Measurements from ENCODE around the gene PRH1.
A peak's percentile ranks its signal among the peaks of the same experiment; 100 is the strongest.

The PRH1 gene

DNA sequence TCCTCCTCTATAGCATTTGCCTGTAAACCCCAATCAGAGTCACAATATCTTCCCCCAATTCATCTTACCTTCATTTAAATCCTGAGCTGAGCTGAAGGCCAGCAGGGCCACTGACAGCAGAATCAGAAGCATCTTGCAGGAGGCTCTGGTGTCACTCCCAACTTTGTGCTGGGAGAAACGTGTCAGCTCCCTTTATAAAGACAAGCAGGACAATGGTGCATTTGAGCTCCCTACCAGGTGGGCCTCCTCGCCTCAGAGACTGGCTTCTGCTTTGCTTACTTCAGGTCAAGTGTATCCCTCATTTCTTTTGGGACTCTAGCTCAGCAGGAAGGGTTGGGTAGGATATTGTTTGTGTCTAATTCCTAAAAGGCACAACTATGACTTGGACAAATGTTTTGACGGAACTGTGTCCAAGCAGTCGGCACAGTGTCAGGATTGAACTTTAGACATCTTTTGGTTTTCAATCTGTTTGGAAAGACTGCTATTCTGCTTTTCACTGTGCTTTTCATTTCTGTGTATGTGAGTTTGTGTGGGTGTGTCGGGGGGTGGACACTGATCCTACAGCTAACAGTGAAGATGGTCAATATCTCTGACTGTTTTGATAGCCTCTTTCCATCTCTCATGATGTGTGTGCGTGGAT, at the start of gene PRH1:
Gene PRH1, minus strand, starts transcription at position 170 of the 640 bp plus-strand sequence. Its CDS starts 38 bp downstream, at position 132.
- DNase-seq: no peak

DNA sequence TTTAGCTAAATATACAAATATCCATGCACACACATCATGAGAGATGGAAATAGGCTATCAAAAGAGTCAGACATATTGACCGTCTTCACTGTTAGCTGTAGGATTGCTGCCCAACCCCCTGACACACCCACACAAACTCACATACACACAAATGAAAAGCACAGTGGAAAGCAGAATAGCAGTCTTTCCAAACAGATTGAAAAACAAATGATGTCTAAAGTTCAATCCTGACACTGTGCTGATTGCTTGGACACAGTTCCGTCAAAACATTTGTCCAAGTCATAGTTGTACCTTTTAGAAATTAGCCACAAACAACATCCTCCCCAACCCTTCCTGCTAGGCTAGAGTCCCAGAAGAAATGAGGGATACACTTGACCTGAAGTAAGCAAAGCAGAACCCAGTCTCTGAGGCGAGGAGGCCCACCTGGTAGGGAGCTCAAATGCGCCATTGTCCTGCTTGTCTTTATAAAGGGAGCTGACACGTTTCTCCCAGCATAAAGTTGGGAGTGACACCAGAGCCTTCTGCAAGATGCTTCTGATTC, 44.8 kb upstream of the PRH1 start, which contains the start of gene PRH2:
Gene PRH2, plus strand, starts transcription at position 491 of the 541 bp plus-strand sequence. Its CDS starts 38 bp downstream, at position 529.
- DNase-seq: no peak

DNA sequence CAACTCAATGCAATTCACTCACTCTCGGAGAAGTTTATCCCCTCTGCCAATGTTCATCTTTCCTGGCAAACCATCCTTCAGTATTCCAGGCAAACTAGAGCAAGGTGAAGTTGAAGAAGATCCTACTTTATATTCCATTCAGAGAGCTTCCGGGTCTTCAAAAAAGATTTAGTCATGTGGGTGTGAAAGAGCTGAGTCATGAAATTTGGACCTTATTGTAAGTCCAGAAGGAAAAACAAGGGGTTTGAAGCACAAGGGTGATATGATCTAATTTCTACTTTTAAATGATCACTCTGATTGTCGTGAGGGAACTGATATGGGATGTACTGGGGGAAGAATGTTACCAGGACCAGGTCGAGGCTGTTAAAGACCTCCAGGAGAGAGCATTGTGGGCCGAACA, 42.2 kb upstream of the PRH1 start:
- DNase-seq: no peak

DNA sequence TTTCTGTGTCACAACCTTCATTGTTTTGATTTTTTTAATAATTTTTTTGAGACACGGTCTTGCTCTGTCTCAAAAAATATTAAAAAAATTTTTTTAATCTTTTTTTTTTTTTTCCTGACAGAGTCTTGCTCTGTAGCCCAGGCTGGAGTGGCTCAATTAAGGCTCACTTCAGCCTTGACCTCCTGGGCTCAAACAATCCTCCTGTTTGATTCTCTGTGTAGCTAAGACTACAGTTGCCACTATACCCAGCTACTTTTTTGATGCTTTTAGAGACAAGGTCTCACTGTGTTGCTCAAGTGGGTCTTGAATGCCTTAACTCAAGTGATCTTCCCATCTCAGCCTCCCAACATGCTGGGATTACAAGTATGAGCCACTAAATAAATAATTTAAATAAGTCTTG, 35.8 kb upstream of the PRH1 start:
- no peak for DNase-seq

DNA sequence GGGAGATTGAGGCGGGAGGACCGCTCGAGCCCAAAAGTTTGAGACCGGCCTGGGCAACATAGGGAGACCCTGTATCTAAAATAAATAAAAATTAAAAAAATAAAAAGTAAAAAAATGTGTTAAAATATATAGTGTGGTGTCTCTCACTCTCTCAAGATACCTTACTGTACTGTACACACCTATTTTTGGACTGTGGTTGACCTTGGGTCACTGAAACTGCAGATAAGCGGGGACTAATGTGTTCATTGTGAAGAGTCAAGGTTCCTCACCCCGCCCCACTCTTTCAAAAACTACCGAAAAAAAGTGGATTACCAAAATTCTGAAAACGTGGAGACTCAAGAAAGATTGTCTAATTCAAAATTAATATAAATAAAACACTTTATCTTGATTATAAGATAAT, 26.3 kb upstream of the PRH1 start:
- no peak for DNase-seq

DNA sequence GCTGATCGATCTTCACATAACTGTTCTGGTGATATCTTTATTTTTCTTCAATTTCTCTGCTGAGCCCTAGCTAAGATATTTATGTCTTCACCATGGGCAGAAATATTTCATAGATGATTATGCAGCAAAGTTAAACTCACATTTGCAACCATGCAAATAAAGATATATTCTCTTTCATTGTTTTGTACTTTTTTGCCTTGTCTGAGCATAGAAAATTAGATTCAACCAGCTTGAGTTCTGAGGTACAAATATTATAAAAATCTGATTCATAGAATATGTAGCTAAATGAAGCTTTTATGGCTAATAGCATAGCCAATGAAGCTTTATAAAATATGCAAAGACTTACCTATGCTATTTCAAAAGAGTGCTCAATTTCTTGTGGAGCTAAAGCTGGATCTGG, 25.4 kb upstream of the PRH1 start, which contains the start of gene TAS2R13:
Gene TAS2R13, minus strand, starts transcription at position 101 of the 400 bp plus-strand sequence. CDS start 264 bp downstream, outside the sequence.
- no peak for DNase-seq

DNA sequence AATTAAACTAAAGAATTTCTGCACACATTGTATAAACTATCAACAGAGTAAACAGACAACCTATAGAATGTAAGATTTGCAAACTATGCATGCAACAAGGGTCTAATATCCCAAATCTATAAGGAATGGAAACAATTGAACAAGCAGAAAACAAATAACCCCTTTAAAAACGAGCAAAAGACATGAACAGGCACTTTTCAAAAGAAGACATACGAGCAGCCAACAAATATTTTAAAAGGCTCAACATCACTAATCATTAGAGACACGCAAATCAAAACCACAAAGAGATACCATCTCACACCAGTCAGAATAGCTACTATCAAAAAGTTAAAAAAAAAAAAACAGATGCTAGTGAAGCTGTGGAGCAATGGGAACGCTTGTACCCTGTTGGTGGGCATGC, 20.6 kb upstream of the PRH1 start:
- no peak for DNase-seq

DNA sequence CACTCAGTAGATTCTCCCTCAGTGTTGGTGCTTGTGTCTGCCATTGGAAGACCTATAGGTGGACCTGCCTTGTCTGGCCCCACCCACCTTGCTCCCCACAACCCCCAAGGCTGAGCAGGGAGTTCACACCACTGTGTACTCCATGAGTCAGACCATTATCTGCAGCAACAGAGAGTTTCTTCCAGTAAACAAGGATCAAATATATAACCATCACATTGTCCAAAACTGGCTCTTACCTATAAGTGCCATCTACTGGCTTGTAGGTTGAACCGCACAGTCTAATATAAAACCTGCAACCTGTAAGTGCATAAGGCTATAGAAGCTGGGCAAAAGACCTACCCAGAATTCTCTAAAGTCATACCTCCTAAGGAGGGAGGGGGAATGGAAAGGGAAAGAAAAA, 17.4 kb upstream of the PRH1 start:
- DNase-seq: no peak

DNA sequence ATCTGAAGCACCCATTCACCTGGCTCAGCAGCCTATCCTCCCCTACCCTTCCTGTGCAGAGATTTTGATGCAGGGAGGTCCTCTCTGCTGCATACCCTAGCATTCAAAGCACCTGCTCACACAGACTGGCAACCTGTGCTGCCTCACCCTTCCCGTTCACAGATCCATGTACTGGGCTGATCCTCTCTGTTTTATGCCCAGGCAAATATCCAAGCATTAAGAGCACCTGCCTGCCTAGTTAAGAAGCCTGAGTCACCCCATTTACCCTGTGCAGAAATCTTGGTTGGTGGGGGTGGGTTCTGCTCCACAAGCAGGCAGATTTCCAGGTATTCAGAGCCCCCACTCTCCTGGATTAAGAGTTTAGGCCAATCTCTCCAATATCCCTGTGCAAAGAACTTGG, 16.9 kb upstream of the PRH1 start:
- DNase-seq: no peak

DNA sequence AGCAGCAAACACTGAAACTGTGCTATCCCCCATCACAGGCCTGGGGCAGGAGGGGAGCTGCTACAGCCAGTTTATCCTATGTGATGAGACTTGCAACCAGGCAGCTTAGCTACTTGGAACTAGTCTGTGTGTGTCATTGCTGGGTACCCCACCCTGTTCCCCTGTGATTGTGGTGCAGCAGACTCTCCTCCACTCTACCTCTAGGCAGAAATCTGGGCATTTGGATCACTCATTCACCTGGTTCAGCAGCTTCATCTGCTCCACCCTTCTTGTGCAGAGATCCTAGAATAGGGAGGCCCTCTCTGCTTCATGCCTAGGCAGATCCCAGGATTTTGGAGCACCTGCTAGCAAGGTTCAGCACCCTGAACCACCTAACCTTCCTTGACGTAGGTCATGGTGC, 16.5 kb upstream of the PRH1 start:
- no peak for DNase-seq

DNA sequence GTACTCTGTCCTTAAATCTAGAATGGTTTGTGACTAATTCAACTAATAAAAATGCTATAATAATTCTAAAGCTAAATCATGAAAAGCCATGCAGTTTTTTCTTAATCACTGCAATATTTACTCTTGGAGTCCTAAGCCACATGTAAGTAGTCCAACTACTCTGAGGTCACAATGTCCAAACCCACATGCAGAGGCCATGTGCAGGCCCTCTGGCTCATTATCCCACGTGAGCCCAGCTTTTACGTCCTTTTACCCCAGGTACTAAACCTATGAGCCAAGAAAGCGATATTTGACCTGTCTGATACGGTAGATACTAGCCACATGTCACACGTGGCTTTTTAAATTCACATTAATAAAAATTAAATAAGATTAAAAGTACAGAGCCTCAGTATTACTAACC, 12.8 kb upstream of the PRH1 start:
- DNase-seq: no peak

DNA sequence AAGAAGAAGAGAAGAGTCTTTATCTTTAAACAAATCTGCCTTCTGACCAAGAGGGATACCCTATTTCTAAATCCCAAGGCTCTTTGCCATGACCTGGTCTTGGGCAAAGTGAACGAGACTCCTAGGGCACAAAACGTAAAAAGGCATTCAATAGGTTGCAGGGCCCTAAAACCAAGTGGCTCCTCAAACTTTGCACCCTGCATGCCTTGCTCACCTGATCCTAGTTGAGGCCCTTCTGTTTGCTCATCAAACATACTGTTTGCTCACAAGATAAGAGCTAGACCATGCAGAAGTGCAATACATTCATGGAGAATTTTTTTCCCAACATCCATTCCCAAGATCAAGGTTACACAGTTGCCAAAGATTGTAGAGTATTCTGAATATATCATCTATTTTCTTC, 7.9 kb upstream of the PRH1 start:
- no peak for DNase-seq

DNA sequence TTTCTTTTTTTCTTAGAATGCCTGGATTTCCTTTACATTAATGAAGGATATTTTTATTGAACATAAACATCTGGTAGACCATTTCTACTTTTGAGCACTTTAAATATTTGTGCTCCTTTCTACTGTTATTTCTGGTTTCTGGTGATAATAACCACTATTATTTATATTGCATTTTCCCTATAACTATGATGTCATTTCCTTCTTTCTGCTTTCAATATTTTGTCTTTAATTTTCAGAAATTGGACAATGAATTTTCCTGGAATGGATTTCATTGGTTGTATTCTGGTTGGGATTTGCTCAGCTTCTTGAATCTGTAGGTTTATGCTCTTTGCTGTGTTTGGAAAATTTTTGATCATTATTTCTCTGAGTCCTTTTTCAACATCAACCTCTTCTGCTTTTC, 5.2 kb upstream of the PRH1 start:
- no peak for DNase-seq

DNA sequence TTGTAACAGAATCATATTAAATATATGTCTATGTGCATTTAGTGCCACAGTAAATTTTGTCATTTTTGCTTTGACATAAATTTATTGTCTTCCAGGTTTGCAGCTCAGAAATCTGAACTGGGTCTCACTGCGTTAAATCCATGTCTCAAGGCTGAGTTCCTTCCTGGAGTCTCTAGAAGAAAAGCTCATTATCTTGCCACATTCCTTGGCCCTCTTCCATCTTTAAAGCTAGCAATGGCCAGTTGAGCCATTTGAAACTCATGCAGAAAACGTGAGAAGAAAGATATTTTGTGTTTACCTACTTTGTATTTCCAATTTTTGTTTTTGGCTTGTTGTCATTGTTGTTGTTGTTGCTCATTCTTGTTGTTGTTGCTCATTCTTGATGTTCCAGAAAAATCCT, 10.7 kb downstream of the PRH1 start:
- no peak for DNase-seq

DNA sequence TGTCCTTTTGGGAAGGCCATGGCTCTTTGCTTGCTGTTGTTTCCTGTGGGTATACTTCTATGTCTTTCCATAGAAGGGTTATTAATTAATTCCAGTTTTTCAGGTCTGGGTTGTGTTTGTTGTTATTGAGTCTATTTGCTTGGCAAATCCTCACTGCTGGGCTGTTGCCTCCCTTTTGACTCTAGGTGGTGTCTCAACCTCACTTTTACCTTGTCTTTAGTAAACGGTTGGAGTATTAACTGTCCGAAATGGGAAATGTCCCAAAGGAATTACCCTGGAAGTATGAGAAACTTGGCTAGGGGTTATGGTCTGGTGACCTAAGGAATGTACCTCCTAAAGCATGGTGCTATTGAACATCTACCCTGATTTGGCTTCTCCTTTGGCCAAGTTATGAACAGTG, 16.7 kb downstream of the PRH1 start:
- DNase-seq: no peak

DNA sequence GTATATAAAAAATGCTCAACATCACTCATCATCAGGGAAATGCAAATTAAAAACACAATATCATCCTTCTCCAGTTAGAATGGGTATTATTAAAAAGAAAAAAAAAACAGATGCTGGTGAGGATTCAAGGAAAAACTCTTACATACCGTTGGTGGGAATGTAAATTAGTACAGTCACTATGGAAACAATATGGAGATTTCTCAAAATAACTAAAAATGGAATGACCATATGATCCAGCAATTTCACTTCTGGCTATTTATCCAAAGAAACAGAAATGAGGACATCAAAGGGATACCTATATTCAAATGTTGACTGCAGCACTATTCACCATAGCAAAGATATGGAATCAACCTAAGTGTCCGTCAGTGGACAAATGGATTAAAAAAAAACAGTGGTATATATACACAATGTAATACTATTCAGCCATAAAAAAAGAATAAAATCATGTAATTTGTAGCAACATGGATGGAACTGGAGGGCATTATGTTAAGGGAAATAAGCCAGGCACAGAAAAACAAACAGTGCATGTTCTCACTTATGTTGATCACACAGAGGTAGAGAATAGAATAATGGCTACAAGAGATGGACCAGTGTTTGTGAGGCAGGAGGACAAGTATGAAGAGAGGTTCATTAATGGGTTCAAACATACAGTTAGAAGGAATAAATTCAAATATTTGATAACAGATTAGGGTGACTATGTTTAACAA, 20.4 kb downstream of the PRH1 start:
- no peak for DNase-seq

DNA sequence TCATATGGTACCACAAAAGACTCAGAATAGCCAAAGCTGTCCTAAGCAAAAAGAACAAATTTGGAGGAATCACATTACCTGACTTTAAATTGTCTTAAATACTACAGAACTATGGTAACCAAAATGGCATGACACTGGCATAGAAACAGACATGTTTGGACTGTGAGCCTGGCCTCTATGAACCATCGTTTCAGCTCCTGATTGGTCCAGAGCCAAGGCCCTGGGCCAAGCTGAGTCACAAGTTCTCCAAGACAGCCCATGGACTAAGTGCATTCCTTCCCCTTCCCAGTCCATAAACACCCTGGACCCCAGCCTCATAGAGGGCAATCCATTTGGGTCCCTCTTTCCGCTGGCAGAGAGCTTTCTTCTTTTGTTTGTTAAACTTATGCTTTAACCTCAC, 22.7 kb downstream of the PRH1 start:
- DNase-seq: no peak

DNA sequence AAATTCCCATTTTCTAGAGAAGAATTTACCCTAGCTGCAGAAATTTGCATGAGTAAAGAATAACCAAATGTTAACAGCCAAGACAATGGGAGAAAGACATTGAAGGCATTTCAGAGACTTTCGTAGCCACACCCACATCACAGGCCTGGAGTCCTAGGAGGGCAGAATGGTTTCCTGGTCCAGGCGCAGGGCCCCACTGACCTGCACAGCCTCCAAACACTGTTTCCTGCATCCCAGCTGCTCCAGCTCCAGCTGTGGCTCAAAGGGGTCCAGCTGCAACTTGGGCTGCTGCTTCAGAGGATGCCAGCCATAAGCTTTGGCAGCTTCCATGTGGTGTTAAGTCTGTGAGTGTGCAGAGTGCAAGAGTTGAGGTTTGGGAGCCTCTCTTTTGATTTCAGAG, 28.2 kb downstream of the PRH1 start:
- no peak for DNase-seq

DNA sequence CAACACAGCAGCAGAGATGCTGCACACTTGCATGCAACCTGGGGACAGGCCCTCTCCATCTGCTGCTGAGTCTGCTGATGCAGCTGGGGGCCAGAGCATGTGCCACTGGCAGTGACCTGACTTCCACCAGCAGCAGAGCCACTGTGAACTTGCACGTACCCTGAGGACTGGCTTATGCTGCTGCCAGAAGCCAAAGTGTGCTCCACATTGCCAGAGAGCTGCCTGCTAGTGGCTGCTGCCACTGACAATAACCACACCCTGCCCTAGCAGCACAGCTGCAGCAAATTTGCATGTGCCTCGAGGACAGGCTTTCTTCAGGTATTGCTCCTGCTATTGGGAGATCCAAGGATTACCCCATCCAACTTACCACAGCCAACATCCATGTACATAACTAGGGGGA, 30.3 kb downstream of the PRH1 start:
- DNase-seq: no peak

DNA sequence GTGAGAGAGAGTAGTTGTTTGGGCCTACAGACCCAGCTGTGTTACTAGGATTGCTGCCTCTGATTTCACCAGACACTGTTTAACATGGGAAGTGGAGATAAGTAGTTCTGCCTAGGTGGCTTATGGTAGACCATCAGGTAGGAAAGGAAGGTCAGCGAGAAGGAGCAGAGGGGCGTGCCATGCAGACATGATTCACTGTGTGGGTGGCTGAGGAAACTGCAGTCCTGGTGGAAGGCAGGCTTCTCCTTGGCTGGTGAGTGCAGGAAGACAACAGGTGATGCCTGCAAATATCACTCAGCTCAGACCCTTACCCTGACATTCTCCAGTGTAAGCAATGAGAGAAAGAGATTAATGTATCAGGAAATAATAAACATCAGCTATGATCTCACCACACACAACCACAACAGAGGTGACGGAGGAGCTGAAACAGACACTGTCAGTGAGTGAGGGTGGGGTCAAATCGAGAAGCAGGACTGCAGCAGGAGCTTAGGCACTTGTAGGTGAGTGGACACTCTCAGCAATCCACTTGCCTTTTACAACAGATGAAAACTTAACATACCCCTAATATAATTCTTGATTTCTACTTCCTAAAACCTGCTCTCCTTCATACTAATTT, 32.7 kb downstream of the PRH1 start:
- no peak for DNase-seq

DNA sequence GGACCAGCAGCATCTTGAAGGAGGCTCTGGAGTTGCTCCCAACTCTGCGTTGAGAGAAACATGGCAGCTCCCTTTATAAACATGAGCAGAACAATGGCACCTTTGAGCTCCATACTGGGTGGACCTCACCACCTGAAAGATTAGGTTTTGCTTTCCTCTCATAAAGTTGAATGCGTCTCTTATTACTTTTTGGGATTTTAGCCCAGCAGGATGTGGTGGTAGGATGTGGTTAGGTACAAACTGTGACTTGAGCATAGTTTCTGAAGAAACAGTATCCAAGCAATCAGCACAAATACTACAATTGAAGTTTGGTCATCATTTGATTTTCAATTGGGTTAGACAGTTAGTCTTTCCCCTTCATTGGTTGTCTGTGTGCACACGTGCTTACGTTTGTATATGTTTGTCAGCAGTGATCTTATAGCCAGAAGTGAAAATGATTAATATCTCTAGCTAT, 34.6 kb downstream of the PRH1 start, which contains the start of gene PRR4:
Gene PRR4, minus strand, starts transcription at position 51 of the 454 bp plus-strand sequence. Its CDS starts 38 bp downstream, at position 13.
- peak; percentile 24 for DNase-seq

DNA sequence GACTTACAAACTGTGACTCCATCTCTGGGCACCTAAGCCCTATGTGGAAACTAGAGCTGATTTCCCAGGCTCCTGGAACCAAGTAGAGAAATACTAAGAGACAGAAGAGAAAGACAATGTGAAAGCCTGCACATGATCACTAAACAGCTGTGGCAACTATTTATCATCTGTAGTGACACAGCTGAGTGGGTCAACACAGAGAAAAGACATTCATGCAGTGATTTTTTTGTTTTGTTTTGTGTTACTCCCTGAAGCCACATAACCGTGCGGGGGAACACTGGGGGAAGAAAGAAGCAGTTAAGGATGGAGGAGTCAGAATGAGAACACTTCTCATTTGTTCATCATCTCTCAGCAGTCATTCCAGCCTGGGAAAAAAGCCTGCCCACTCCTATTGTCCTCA, 36.3 kb downstream of the PRH1 start:
- no peak for DNase-seq

DNA sequence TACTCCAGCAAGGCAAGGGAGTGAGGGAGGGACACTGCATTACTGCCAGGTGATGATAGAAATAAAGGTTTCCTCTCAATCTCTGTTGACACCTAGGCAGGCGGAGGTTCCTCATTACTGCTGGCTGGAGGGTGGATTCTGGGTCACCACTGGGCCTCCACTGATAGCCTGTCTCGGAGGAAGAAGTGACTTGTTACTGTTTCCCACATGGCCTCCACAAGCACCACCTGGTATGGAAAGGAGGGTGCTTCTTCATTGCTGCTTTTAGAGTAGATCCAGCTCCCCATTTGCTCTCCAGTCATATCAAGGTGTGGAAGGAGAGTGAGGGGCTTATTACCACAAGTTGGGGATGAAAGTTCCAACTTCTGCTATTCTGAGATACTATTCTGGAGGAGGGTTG, 41.2 kb downstream of the PRH1 start:
- DNase-seq: no peak

DNA sequence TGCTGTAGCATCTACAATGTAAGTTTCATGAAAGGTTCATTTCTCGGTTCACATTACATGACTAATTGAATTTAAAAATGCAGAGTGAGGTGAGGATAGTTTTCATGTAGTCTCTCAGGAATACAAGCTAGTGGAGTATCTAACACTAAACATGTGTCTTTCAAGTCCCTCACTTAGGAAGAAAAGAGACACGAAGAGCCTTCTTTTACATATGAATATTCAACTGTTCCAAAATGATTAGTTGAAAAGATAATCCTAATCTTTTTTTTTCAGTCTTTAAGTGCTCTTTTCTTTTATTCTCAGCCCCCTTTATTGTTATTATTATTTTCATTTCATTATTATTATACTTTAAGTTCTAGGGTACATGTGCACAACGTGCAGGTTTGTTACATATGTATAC, 45.6 kb downstream of the PRH1 start:
- no peak for DNase-seq

Measured in activated CD4-positive, alpha-beta T cell treated with anti-CD3 and anti-CD28 coated beads, Interleukin-10, Interleukin-2, amounts not matched to agents 100 ng/mL and 50 ng/mL, durations not matched to agents 16 hours and 8 hours (primary cell).